GM23338 (cell line): ENCODE results near the gene NRXN2. TPM values are rescaled to one million over a fixed set of nuclear protein-coding genes. Genes with fewer than 3 reads are reported as not detected.

ENCODE experiments used
- ATAC-seq: fragments of 200-7000 bp; cut with Tn5 transposase; 3 replicates; pipeline ENCODE4 v1.9.1; 2020
- DNase-seq: peaks from one replicate; pipeline ENCODE4 v3.0.0-alpha.2; 2015; ENCODE audit warnings: low spot score
- H2AFZ ChIP-seq: fragments of 200-600 bp; sonication (generic); 2 replicates; pipeline ENCODE4 v1.8.0; 2016; ENCODE audit warnings: antibody characterized with exemption, mild to moderate bottlenecking, moderate library complexity
- H3F3A ChIP-seq: fragments of 200-600 bp; sonication (generic); replicated peaks from 2 replicates; pipeline ENCODE4 v1.8.0; 2017; ENCODE audit warnings: antibody characterized with exemption, mixed run types, low read depth
- H3K27ac ChIP-seq: fragments of 200-600 bp; sonication (generic); 2 replicates; pipeline ENCODE4 v1.6.1; 2016; ENCODE audit warnings: low read depth
- H3K27me3 ChIP-seq: fragments of 200-600 bp; sonication (generic); 2 replicates; pipeline ENCODE4 v1.8.0; 2016; ENCODE audit warnings: mild to moderate bottlenecking, mixed run types, moderate library complexity; ENCODE audit not compliant: insufficient read depth
- H3K36me3 ChIP-seq: fragments of 200-600 bp; sonication (generic); 2 replicates; pipeline ENCODE4 v1.8.0; 2016; ENCODE audit warnings: mild to moderate bottlenecking; ENCODE audit not compliant: insufficient read depth
- H3K4me1 ChIP-seq: fragments of 200-600 bp; sonication (generic); 2 replicates; pipeline ENCODE4 v1.8.0; 2016; ENCODE audit warnings: mild to moderate bottlenecking, moderate library complexity; ENCODE audit not compliant: insufficient read depth
- H3K4me2 ChIP-seq: fragments of 200-600 bp; sonication (generic); 2 replicates; pipeline ENCODE4 v1.7.1; 2017; ENCODE audit warnings: mixed run types
- H3K4me3 ChIP-seq: fragments of 200-600 bp; sonication (generic); 2 replicates; pipeline ENCODE4 v1.6.1; 2016; ENCODE audit warnings: mixed run types
- H3K79me2 ChIP-seq: fragments of 200-600 bp; sonication (generic); replicated peaks from 2 replicates; pipeline ENCODE4 v1.8.0; 2017; ENCODE audit warnings: mild to moderate bottlenecking; ENCODE audit not compliant: insufficient read depth
- H3K9me2 ChIP-seq: fragments of 200-600 bp; sonication (generic); 2 replicates; pipeline ENCODE4 v1.8.0; 2017; ENCODE audit not compliant: insufficient read depth
- H4K20me1 ChIP-seq: fragments of 200-600 bp; sonication (generic); replicated peaks from 2 replicates; pipeline ENCODE4 v1.8.0; 2017; ENCODE audit warnings: mild to moderate bottlenecking; ENCODE audit not compliant: insufficient read depth
- H3K27ac Mint-ChIP-seq: 2 replicates; pipeline ENCODE4 v1.8.0; 2020; ENCODE audit warnings: inconsistent platforms, mild to moderate bottlenecking, moderate library complexity, mixed read lengths
- H3K27me3 Mint-ChIP-seq: 3 replicates; pipeline ENCODE4 v1.8.0; 2022; ENCODE audit warnings: low read depth, mild to moderate bottlenecking, moderate library complexity, mixed read lengths, inconsistent platforms; ENCODE audit not compliant: insufficient read depth, poor library complexity
- H3K36me3 Mint-ChIP-seq: 3 replicates; pipeline ENCODE4 v1.8.0; 2021; ENCODE audit warnings: low read depth, mild to moderate bottlenecking, inconsistent platforms, moderate library complexity, mixed read lengths
- H3K4me1 Mint-ChIP-seq: 3 replicates; pipeline ENCODE4 v1.8.0; 2020; ENCODE audit warnings: mild to moderate bottlenecking, inconsistent platforms, mixed read lengths
- H3K4me3 Mint-ChIP-seq: 3 replicates; pipeline ENCODE4 v1.8.0; 2021; ENCODE audit warnings: moderate library complexity, mild to moderate bottlenecking, inconsistent platforms, mixed read lengths
- H3K9me3 Mint-ChIP-seq: 3 replicates; pipeline ENCODE4 v1.8.0; 2020; ENCODE audit warnings: moderate library complexity, mild to moderate bottlenecking, inconsistent platforms, mixed read lengths
- CREB1 ChIP-seq: fragments of 250-450 bp; sonication (Bioruptor Pico); IDR thresholded peaks from 2 replicates; pipeline ENCODE4 v1.5.0; 2020; ENCODE audit warnings: low read depth, mild to moderate bottlenecking, moderate library complexity
- CTCF ChIP-seq, 2 experiments: fragments of 200-600 bp in 1 of 2; sonication (generic) in 1 of 2; conservative IDR thresholded peaks; 2 replicates each; pipeline versions ENCODE4 v1.5.1 to v1.6.1; 2016 to 2017; ENCODE audit warnings: antibody characterized with exemption in 2 of 2, low read depth in 2 of 2, mild to moderate bottlenecking in 2 of 2, moderate library complexity in 1 of 2
- ETS1 ChIP-seq: IDR thresholded peaks from 2 replicates; pipeline ENCODE4 v1.6.1; 2016; ENCODE audit warnings: antibody characterized with exemption
- EZH2 ChIP-seq: fragments of 200-600 bp; sonication (generic); IDR thresholded peaks from one replicate; pipeline ENCODE4 v1.8.0; 2017; ENCODE audit warnings: antibody characterized with exemption, mild to moderate bottlenecking, low read depth; ENCODE audit not compliant: unreplicated experiment
- EZH2phosphoT487 ChIP-seq: fragments of 200-600 bp; sonication (generic); IDR thresholded peaks from one replicate; pipeline ENCODE4 v1.8.1; 2018; ENCODE audit warnings: antibody characterized with exemption; ENCODE audit not compliant: unreplicated experiment
- JUNB ChIP-seq: IDR thresholded peaks from one replicate; pipeline ENCODE4 v1.6.1; 2016; ENCODE audit warnings: antibody characterized with exemption; ENCODE audit not compliant: unreplicated experiment
- NANOG ChIP-seq: IDR thresholded peaks from 2 replicates; pipeline ENCODE4 v1.6.1; 2016; ENCODE audit warnings: antibody characterized with exemption, borderline replicate concordance
- POLR2AphosphoS5 ChIP-seq: IDR thresholded peaks from 2 replicates; pipeline ENCODE4 v1.6.1; 2016; ENCODE audit warnings: antibody characterized with exemption, low read depth
- REST ChIP-seq: IDR thresholded peaks from one replicate; pipeline ENCODE4 v1.6.1; 2018; ENCODE audit warnings: antibody characterized with exemption; ENCODE audit not compliant: unreplicated experiment
- STAT1 ChIP-seq: IDR thresholded peaks from one replicate; pipeline ENCODE4 v1.6.1; 2016; ENCODE audit warnings: antibody characterized with exemption; ENCODE audit not compliant: unreplicated experiment
- ZNF114 ChIP-seq: fragments of 250-450 bp; sonication (Bioruptor Pico); IDR thresholded peaks from 2 replicates; pipeline ENCODE4 v1.5.0; 2020; ENCODE audit warnings: mild to moderate bottlenecking, moderate library complexity
- ZNF331 ChIP-seq: fragments of 250-450 bp; sonication (Bioruptor Pico); IDR thresholded peaks from 2 replicates; pipeline ENCODE4 v1.5.0; 2020; ENCODE audit warnings: low read depth, mild to moderate bottlenecking, moderate library complexity
- ZNF462 ChIP-seq: fragments of 250-450 bp; sonication (Bioruptor Pico); IDR thresholded peaks from 2 replicates; pipeline ENCODE4 v1.5.0; 2020; ENCODE audit warnings: mild to moderate bottlenecking, moderate library complexity
- polyA plus RNA-seq: library from polyadenylated mRNA; unstranded; fragments of >200 nt; fragmentation: Nextera tagmentation; extraction: Ambion mirVana; gene quantifications from 2 replicates; pipeline ENCODE4 v1.2.1, GENCODE V29; 2016
- total RNA-seq: library from RNA; depleted of rRNA; stranded (reverse); fragments of >200 nt; shearing (Covaris generic); gene quantifications from 2 replicates; pipeline ENCODE4 v1.2.3, GENCODE V29; 2014

Gene NRXN2
- total and polyA plus RNA-seq, 2 experiments from 2014 or later, result 3.4 to 17.0 TPM

GRCh38 chr11:64660205-64660604, 62.8 kb downstream of the NRXN2 start:
- no peaks in the 10 kb centered on the region for H3K4me1 ChIP-seq
- no peak overlapping the region for H3K27ac Mint-ChIP-seq
- H3K36me3 ChIP-seq, result no peaks in the 10 kb centered on the region
- DNase-seq, result no peak
- no peak overlapping the region for H3K4me3 ChIP-seq
- peaks cover 12% of the 10 kb centered on the region for H3K4me1 Mint-ChIP-seq
- no peaks in the 10 kb centered on the region for H3K79me2 ChIP-seq
- H4K20me1 ChIP-seq, result no peaks in the 10 kb centered on the region
- H3K9me2 ChIP-seq, result no peaks in the 10 kb centered on the region
- TF ChIP-seq ZNF462 (CRISPR knock-in tag), result no peak
- TF ChIP-seq ZNF114 (CRISPR knock-in tag), result no peak
- TF ChIP-seq REST, result no peak
- TF ChIP-seq CREB1 (CRISPR knock-in tag), result no peak
- no peak for TF ChIP-seq JUNB
- TF ChIP-seq STAT1, result no peak
- TF ChIP-seq NANOG, result no peak
- no peak for TF ChIP-seq ETS1
- TF ChIP-seq EZH2, result no peak
- TF ChIP-seq CTCF (conservative IDR thresholded peaks at IDR 0.05; ENCODE audit: low read depth in 2 of 2), result no peak
- TF ChIP-seq POLR2AphosphoS5, result no peak
- no peak for TF ChIP-seq ZNF331 (CRISPR knock-in tag)
- no peak for TF ChIP-seq EZH2phosphoT487
- no peak overlapping the region for H3K27ac ChIP-seq
- no peaks in the 10 kb centered on the region for H3F3A ChIP-seq
- H3K36me3 Mint-ChIP-seq, result no peaks in the 10 kb centered on the region
- H3K4me3 Mint-ChIP-seq, result no peak overlapping the region
- no peak overlapping the region for H3K4me2 ChIP-seq
- H3K27me3 Mint-ChIP-seq, result peaks cover 7% of the 10 kb centered on the region
- no peaks in the 10 kb centered on the region for H3K9me3 Mint-ChIP-seq
- no peak overlapping the region for H2AFZ ChIP-seq
- ATAC-seq, result no peak
- no peaks in the 10 kb centered on the region for H3K27me3 ChIP-seq
